Lower leg skin (tissue), 3 donors: Measurements from ENCODE around the gene PRCC.

Source experiments
- POLR2A ChIP-seq, 2 donors: fragments of 450-650 bp; IDR thresholded peaks; one replicate each; pipeline ENCODE4 v1.6.1; 2016 to 2017; ENCODE audit warnings: antibody characterized with exemption in 2 of 2, mild to moderate bottlenecking in 1 of 2, moderate library complexity in 1 of 2
- TF ChIP-seq, protein P1 (sequence below), 3 donors: fragments of 450-650 bp; IDR thresholded peaks; one replicate each; pipeline ENCODE4 v1.5.1; 2016; ENCODE audit warnings: antibody characterized with exemption in 3 of 3, mild to moderate bottlenecking in 3 of 3, moderate library complexity in 2 of 3

DNA sequence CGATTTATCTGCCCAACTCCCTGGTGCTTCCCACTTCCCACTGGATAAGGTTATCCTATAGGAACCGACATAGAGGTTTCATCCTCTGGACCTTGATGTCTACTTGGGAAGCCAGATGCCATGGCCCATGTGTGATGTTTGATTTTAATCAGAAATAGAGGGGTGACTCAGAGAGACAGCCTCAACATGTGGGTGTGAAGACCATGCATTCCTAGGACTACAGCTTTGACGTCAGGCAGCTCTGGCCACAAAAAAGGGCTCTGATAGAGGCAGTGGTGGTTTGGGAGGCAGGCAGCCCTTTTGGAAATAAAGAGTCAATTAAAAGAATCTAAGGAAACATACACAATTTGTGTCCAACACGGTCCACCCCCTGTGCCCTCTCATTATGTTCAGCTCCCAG, 54.5 kb downstream of the PRCC start:
- TF ChIP-seq, protein P1, sequence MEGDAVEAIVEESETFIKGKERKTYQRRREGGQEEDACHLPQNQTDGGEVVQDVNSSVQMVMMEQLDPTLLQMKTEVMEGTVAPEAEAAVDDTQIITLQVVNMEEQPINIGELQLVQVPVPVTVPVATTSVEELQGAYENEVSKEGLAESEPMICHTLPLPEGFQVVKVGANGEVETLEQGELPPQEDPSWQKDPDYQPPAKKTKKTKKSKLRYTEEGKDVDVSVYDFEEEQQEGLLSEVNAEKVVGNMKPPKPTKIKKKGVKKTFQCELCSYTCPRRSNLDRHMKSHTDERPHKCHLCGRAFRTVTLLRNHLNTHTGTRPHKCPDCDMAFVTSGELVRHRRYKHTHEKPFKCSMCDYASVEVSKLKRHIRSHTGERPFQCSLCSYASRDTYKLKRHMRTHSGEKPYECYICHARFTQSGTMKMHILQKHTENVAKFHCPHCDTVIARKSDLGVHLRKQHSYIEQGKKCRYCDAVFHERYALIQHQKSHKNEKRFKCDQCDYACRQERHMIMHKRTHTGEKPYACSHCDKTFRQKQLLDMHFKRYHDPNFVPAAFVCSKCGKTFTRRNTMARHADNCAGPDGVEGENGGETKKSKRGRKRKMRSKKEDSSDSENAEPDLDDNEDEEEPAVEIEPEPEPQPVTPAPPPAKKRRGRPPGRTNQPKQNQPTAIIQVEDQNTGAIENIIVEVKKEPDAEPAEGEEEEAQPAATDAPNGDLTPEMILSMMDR (IDR thresholded peaks at IDR 0.05), result no peak
- no peak for TF ChIP-seq POLR2A (IDR thresholded peaks at IDR 0.05)
